Activated CD8-positive, alpha-beta T cell treated with anti-CD3 and anti-CD28 coated beads for 36 hours (primary cell): ENCODE measurements around the gene COL25A1. TPM values are rescaled to one million over a fixed set of nuclear protein-coding genes. Genes with fewer than 3 reads are reported as not detected.

Experiments
- ATAC-seq: fragments of 200-7000 bp; cut with Tn5 transposase; one replicate; pipeline ENCODE4 v1.10.0; 2021; ENCODE audit warnings: mild to moderate bottlenecking, moderate library complexity
- CTCF ChIA-PET: fragments of 350-600 bp; sonication (Branson Sonifier 250); formaldehyde crosslinking; loops from one replicate; lab custom pipeline; 2021; ENCODE audit warnings: antibody characterized with exemption; lab: Charles Lee
- POLR2A ChIA-PET: fragments of 350-600 bp; sonication (Branson Sonifier 250); formaldehyde crosslinking; loops from one replicate; lab custom pipeline; 2021; ENCODE audit warnings: antibody characterized with exemption; lab: Charles Lee
- DNase-seq: peaks from one replicate; pipeline ENCODE4 v3.0.0-alpha.2; 2020
- H3K27ac Mint-ChIP-seq: one replicate; pipeline ENCODE4 v1.8.0; 2021; ENCODE audit warnings: mild to moderate bottlenecking, mixed read lengths
- H3K27me3 Mint-ChIP-seq: one replicate; pipeline ENCODE4 v1.8.0; 2021; ENCODE audit warnings: mixed read lengths
- H3K36me3 Mint-ChIP-seq: one replicate; pipeline ENCODE4 v1.8.0; 2021; ENCODE audit warnings: low read depth, mixed read lengths
- H3K4me1 Mint-ChIP-seq: one replicate; pipeline ENCODE4 v1.8.0; 2021; ENCODE audit warnings: low read depth, mixed read lengths
- H3K4me3 Mint-ChIP-seq: one replicate; pipeline ENCODE4 v1.8.0; 2021; ENCODE audit warnings: mild to moderate bottlenecking, moderate library complexity, mixed read lengths
- H3K9me3 Mint-ChIP-seq: one replicate; pipeline ENCODE4 v1.8.0; 2021; ENCODE audit warnings: mixed read lengths
- intact Hi-C: fragments of 100-400 bp; cut with micrococcal nuclease; formaldehyde crosslinking; loops from one replicate; pipeline ENCODE4 v1.10.0; 2022
- total RNA-seq, 2 experiments: library from RNA; stranded (reverse); gene quantifications; one replicate each; pipeline ENCODE4 v1.2.3, GENCODE V29; 2021
- TF ChIP-seq, protein P1 (sequence below): fragments of 200-600 bp; IDR thresholded peaks from one replicate; pipeline ENCODE4 v1.8.0; 2022; ENCODE audit warnings: antibody characterized with exemption, mild to moderate bottlenecking

COL25A1 gene
- total RNA-seq, 2 experiments from 2014 or later, result not detected

DNA sequence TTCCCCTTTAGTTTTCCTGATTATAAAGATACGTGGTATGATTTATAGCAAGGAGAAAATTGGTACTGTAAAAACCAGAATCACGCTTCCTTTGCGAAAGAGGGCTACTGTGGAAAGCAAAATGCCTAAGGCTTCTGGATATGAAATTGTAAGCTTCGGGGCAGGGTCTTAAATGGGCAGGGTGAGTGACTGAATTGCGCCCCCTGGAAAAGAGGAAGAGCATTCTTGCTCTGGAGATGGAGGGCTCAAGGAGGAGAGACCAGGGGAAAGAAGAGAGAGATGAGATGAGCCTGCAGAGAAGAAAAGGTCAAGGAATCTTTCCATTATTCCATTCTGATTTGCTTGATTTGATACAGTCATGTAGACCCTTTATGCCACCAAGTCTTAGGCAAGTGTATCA, 526.5 kb downstream of the COL25A1 start:
- ChIA-PET POLR2A (no interaction called here), CTCF (no interaction called here)
- Mint-ChIP-seq H3K27me3 (peaks cover 11% of the 10 kb centered on the region), H3K27ac (no peak overlapping the region), H3K9me3 (no peaks in the 10 kb centered on the region), H3K36me3 (no peaks in the 10 kb centered on the region), H3K4me3 (no peak overlapping the region), H3K4me1 (no peaks in the 10 kb centered on the region)
- DNase-seq, result no peak
- no peak for ATAC-seq
- TF ChIP-seq, protein P1, sequence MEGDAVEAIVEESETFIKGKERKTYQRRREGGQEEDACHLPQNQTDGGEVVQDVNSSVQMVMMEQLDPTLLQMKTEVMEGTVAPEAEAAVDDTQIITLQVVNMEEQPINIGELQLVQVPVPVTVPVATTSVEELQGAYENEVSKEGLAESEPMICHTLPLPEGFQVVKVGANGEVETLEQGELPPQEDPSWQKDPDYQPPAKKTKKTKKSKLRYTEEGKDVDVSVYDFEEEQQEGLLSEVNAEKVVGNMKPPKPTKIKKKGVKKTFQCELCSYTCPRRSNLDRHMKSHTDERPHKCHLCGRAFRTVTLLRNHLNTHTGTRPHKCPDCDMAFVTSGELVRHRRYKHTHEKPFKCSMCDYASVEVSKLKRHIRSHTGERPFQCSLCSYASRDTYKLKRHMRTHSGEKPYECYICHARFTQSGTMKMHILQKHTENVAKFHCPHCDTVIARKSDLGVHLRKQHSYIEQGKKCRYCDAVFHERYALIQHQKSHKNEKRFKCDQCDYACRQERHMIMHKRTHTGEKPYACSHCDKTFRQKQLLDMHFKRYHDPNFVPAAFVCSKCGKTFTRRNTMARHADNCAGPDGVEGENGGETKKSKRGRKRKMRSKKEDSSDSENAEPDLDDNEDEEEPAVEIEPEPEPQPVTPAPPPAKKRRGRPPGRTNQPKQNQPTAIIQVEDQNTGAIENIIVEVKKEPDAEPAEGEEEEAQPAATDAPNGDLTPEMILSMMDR, result no peak
- intact Hi-C loops, result no loop called here

DNA sequence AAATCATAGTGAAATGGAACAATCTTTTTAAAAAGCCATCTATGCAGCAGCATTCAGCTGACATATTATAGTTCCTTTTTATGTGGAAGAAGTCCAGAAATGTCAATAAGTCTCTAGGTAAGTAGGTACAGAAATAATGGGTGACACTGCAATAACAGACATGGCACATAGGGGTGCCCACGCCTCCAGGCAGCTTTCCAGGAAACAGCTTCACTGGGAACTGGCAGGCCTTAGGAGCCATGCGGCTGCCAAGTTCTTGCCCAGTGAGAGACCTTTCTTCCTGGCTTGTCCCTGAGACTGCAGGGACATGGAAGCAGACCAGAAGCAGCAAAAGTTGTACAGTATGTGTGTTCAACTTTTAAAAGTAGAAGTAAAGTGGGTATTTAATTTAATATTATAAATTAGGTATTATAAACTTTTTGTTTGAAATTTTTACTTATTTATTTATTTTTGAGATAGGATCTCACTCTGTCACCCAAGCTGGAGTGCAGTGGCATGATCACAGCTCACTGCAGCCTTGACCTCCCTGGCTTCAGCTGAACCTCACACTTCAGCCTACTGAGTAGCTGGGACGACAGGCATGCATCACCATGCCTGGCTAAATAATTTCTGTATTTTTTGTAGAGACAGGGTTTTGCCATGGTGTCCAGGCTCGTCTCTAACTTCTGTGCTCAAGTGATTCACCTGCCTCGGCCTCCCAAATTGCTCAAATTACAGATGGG, 527.5 kb downstream of the COL25A1 start:
- Mint-ChIP-seq H3K4me1 (no peaks in the 10 kb centered on the region), H3K9me3 (no peaks in the 10 kb centered on the region), H3K27ac (no peak overlapping the region), H3K36me3 (no peaks in the 10 kb centered on the region), H3K4me3 (no peak overlapping the region), H3K27me3 (peaks cover 11% of the 10 kb centered on the region)
- ChIA-PET POLR2A (no interaction called here), CTCF (no interaction called here)
- no peak for ATAC-seq
- DNase-seq, result no peak
- intact Hi-C loops, result no loop called here
- TF ChIP-seq, protein P1, result no peak

DNA sequence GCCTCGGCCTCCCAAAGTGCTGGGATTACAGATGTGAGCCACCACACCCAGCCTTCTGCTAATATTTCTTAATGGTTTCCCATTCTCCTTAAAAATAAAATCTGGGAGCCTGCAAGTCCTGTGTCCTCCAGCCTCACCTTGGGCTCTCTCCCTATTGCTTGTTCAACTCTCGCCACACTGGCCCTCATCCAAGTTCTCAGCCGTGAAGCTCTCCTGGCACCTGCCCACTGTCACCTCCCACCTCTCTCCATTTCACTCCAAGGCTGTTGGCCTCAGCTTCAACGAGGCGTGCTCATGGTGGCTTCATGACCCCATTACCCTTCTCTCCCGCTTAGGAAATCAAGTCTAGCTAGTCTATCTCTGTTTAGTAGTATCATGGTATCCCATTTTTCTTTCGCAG, 530.1 kb downstream of the COL25A1 start:
- no peak overlapping the region for H3K27ac Mint-ChIP-seq

DNA sequence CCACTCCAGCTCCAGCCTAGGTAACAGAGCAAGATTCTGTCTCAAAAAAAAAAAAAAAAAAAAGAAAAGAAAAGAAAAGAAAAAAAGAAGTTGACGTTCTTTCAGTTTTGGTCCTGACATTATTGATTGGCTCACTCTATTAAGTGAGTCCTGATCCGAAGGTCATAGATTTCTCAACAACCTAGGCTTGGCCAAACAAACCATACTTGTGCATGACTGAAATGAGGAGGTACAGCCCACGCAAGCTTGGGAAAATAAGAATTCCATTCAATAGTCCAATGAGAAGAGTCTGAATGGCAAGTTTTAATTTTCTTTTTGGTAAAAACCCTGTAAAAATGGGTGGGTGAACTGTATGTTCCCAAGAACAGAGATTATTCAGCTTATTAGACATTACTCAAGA, 536.4 kb downstream of the COL25A1 start:
- ATAC-seq (no peak), DNase-seq (no peak)
- Mint-ChIP-seq H3K36me3 (peaks cover 2% of the 10 kb centered on the region), H3K27me3 (peaks cover 33% of the 10 kb centered on the region), H3K4me3 (no peak overlapping the region), H3K27ac (no peak overlapping the region), H3K4me1 (peaks cover 10% of the 10 kb centered on the region), H3K9me3 (peaks cover 3% of the 10 kb centered on the region)
- POLR2A ChIA-PET, result no interaction called here
- TF ChIP-seq, protein P1, result no peak
- intact Hi-C loops, result no loop called here
- CTCF ChIA-PET, result no interaction called here

More for the DNA sequence above, 530.1 kb downstream of the COL25A1 start:
- TF ChIP-seq, protein P1, result no peak
- no peak overlapping the region for H3K4me3 Mint-ChIP-seq
- POLR2A ChIA-PET, result no interaction called here
- no peak for DNase-seq
- no peak for ATAC-seq
- peaks cover 10% of the 10 kb centered on the region for H3K27me3 Mint-ChIP-seq
- CTCF ChIA-PET, result no interaction called here
- no peaks in the 10 kb centered on the region for H3K36me3 Mint-ChIP-seq
- intact Hi-C loops, result no loop called here
- no peaks in the 10 kb centered on the region for H3K4me1 Mint-ChIP-seq
- H3K9me3 Mint-ChIP-seq, result no peaks in the 10 kb centered on the region

DNA sequence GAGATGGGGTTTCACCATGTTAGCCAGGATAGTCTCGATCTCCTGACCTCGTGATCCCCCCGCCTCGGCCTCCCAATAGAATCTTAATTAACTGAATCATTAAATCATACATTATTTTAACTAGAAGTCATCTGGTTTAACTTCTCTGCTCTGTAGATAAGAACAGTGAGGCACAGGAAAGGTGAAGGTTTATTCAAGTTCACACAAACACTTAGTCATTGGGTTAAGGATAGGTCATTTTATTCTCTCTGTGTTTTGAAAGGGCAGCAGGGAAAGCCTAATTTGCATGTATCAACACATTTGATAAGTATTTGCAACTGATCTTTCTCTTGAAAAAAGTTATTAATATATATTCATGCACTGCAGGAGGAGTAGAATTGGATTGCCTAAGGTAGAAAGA, 538.5 kb downstream of the COL25A1 start:
- POLR2A ChIA-PET, result no interaction called here
- Mint-ChIP-seq H3K36me3 (peaks cover 2% of the 10 kb centered on the region), H3K27me3 (peaks cover 38% of the 10 kb centered on the region)

More for the DNA sequence above, 538.5 kb downstream of the COL25A1 start:
- TF ChIP-seq, protein P1, result no peak
- no peak overlapping the region for H3K4me3 Mint-ChIP-seq
- H3K4me1 Mint-ChIP-seq, result peaks cover 10% of the 10 kb centered on the region
- CTCF ChIA-PET, result no interaction called here
- no peak for ATAC-seq
- intact Hi-C loops, result no loop called here
- DNase-seq, result no peak
- H3K27ac Mint-ChIP-seq, result no peak overlapping the region
- peaks cover 3% of the 10 kb centered on the region for H3K9me3 Mint-ChIP-seq
